Posterior cingulate gyrus (tissue), 11 donors: Measurements from ENCODE around the gene RARA.

Source experiments
- DNase-seq, 10 donors: peaks; one replicate each; pipeline versions ENCODE4 v3.0.0 to v3.0.0-alpha.2; 2020 to 2021; ENCODE audit warnings: mixed read lengths in 3 of 10
- intact Hi-C: fragments of 100-400 bp; cut with DNase I; formaldehyde crosslinking; loops from one replicate; pipeline ENCODE4 v1.15.1; 2023

RARA gene

GRCh38 chr17:40325156-40326013, 16.4 kb downstream of the RARA start:
- peak in 3 of 10 donors; percentile 35 to 59 (median 47) for DNase-seq
- intact Hi-C loops = no loop called here

GRCh38 chr17:40326014-40326831, 17.2 kb downstream of the RARA start:
- intact Hi-C loops = no loop called here
- DNase-seq = peak in 3 of 10 donors; percentile 38 to 49 (median 41)

- intact Hi-C loops = no loop called here
- DNase-seq = peak in 2 of 10 donors; percentile 19 to 33
Observed at GRCh38 chr17:40326832-40327199, 17.8 kb downstream of the RARA start.

GRCh38 chr17:40327244-40327729, 18.3 kb downstream of the RARA start:
- peak in 2 of 10 donors; percentile 39 to 52 for DNase-seq

GRCh38 chr17:40327735-40328385, 18.9 kb downstream of the RARA start:
- intact Hi-C loops = no loop called here
- peak in 2 of 10 donors; percentile 36 to 55 for DNase-seq

More at GRCh38 chr17:40327244-40327729, 18.3 kb downstream of the RARA start:
- intact Hi-C loops = no loop called here

- intact Hi-C loops = no loop called here
Observed at GRCh38 chr17:40328386-40328766, 19.4 kb downstream of the RARA start.

GRCh38 chr17:40329839-40330794, 21.1 kb downstream of the RARA start:
- intact Hi-C loops = no loop called here
- peak in 1 of 10 donors; percentile 87 for DNase-seq

More at GRCh38 chr17:40328386-40328766, 19.4 kb downstream of the RARA start:
- DNase-seq = no peak

- intact Hi-C loops = no loop called here
- DNase-seq = no peak
Observed at GRCh38 chr17:40330850-40331470, 22.0 kb downstream of the RARA start.

GRCh38 chr17:40331743-40332641, 23.0 kb downstream of the RARA start:
- intact Hi-C loops = no loop called here
- peak in 5 of 10 donors; percentile 60 to 92 (median 75) for DNase-seq

GRCh38 chr17:40333781-40334448, 24.9 kb downstream of the RARA start:
- no peak for DNase-seq
- intact Hi-C loops = no loop called here

GRCh38 chr17:40335620-40336019, 26.6 kb downstream of the RARA start:
- intact Hi-C loops = no loop called here
- DNase-seq = no peak

GRCh38 chr17:40337351-40337750, 28.4 kb downstream of the RARA start:
- intact Hi-C loops = no loop called here
- peak in 3 of 10 donors; percentile 53 to 89 (median 79) for DNase-seq

GRCh38 chr17:40338058-40338457, 29.1 kb downstream of the RARA start:
- peak in 1 of 10 donors; percentile 58 for DNase-seq
- intact Hi-C loops = no loop called here

- no peak for DNase-seq
- intact Hi-C loops = no loop called here
Observed at GRCh38 chr17:40338941-40339649, 30.1 kb downstream of the RARA start.

GRCh38 chr17:40340327-40340726, 31.3 kb downstream of the RARA start:
- DNase-seq = no peak
- intact Hi-C loops = no loop called here

- intact Hi-C loops = no loop called here
- DNase-seq = peak in 9 of 10 donors; percentile 61 to 97 (median 79)
Observed at GRCh38 chr17:40340880-40341807, 32.2 kb downstream of the RARA start.
